K562 (cell line): ENCODE results near the gene PRR5. TPM values are rescaled to one million over a fixed set of nuclear protein-coding genes. Genes with fewer than 3 reads are reported as not detected.
A peak's percentile ranks its signal among the peaks of the same experiment; 100 is the strongest.

Experiments used
- ARNT ChIP-seq, 2 experiments: fragments of 450-650 bp; IDR thresholded peaks; 2 replicates each; pipeline ENCODE4 v1.6.1; 2016; ENCODE audit warnings: mild to moderate bottlenecking in 1 of 2
- FOXP1 ChIP-seq: sonication (generic); formaldehyde crosslinking; IDR thresholded peaks from 2 replicates; pipeline ENCODE4 v1.8.0; 2022; ENCODE audit warnings: mild to moderate bottlenecking, missing genetic modification reagents
- GABPA ChIP-seq: fragments of 200-800 bp; sonication (Bioruptor generic); conservative IDR thresholded peaks from 2 replicates; pipeline ENCODE4 v1.6.1; 2016; ENCODE audit warnings: low read depth, missing genetic modification characterization, missing compliant biosample characterization
- GTF2E2 ChIP-seq: fragments of 200-800 bp; sonication (Bioruptor generic); IDR thresholded peaks from 2 replicates; pipeline ENCODE4 v1.6.1; 2016; ENCODE audit warnings: missing genetic modification characterization, missing compliant biosample characterization
- HDGF ChIP-seq: fragments of 450-650 bp; IDR thresholded peaks from 2 replicates; pipeline ENCODE4 v1.6.1; 2016
- MTA2 ChIP-seq: fragments of 450-650 bp; IDR thresholded peaks from 2 replicates; pipeline ENCODE4 v1.6.1; 2016; ENCODE audit warnings: low read depth
- SRF ChIP-seq, 2 experiments: fragments of 250-450, 450-650 bp in 1 of 2; sonication (Bioruptor Pico) in 1 of 2; sonication (generic) in 1 of 2; formaldehyde crosslinking; IDR thresholded peaks; 2 replicates each; pipeline versions ENCODE4 v1.5.0 to v1.5.1; 2020 to 2022; ENCODE audit warnings: mild to moderate bottlenecking in 1 of 2, missing genetic modification reagents in 1 of 2
- SUPT5H ChIP-seq: fragments of 450-650 bp; IDR thresholded peaks from 2 replicates; pipeline ENCODE4 v1.6.1; 2016
- TEAD1 ChIP-seq, 2 experiments: fragments of 450-650 bp in 1 of 2; sonication (generic) in 1 of 2; formaldehyde crosslinking; IDR thresholded peaks; 2 replicates each; pipeline versions ENCODE4 v1.4.0 to v1.8.0; 2020 to 2022; ENCODE audit warnings: mild to moderate bottlenecking in 2 of 2, missing genetic modification reagents in 1 of 2
- TEAD2 ChIP-seq: fragments of 450-650 bp; IDR thresholded peaks from 2 replicates; pipeline ENCODE4 v1.6.1; 2016; ENCODE audit warnings: missing genetic modification characterization, control low read depth, missing compliant biosample characterization
- TRIM24 ChIP-seq, 2 experiments: fragments of 450-650 bp; IDR thresholded peaks; 2 replicates each; pipeline ENCODE4 v1.6.1; 2016
- ZNF133 ChIP-seq: fragments of 250-450 bp; sonication (Bioruptor Pico); IDR thresholded peaks from 2 replicates; pipeline ENCODE4 v1.4.0; 2020; ENCODE audit warnings: mild to moderate bottlenecking
- ZNF57 ChIP-seq: fragments of 450-650 bp; formaldehyde crosslinking; IDR thresholded peaks from 2 replicates; pipeline ENCODE4 v1.4.0; 2020; ENCODE audit warnings: mild to moderate bottlenecking, moderate library complexity
- ZNF830 ChIP-seq: fragments of 250-450 bp; sonication (Bioruptor Pico); IDR thresholded peaks from 2 replicates; pipeline ENCODE4 v1.5.0; 2021; ENCODE audit warnings: mild to moderate bottlenecking
- polyA plus RNA-seq, 8 experiments: library from polyadenylated mRNA; depleted of rRNA in 4 of 8; stranded (reverse) in 5 of 8; unstranded in 3 of 8; fragments of >200 nt; fragmentation: Nextera tagmentation in 2 of 8; fragmentation: Illumina TruSeq in 1 of 8; extraction: Ambion mirVana in 2 of 8; extraction: Trizol in 1 of 8; gene quantifications; 2 replicates each; pipeline versions ENCODE4 v1.2.1 to v1.2.3, GENCODE V29; 2011 to 2014; ENCODE audit warnings: inconsistent platforms in 1 of 8, missing spikeins in 1 of 8
- total RNA-seq, 7 experiments: library from RNA; depleted of rRNA in 6 of 7; stranded (reverse); fragments of >200 nt in 6 of 7; fragmentation: Illumina TruSeq in 2 of 7; extraction: Trizol in 2 of 7; gene quantifications; 2 replicates each; pipeline versions ENCODE4 v1.2.1 to v1.2.3, GENCODE V29; 2011 to 2021; ENCODE audit warnings: low replicate concordance in 1 of 7
- TF ChIP-seq, protein P1 (sequence below): fragments of 450-650 bp; formaldehyde crosslinking; IDR thresholded peaks from 2 replicates; pipeline ENCODE4 v1.4.0; 2020; ENCODE audit warnings: mild to moderate bottlenecking, moderate library complexity
- TF ChIP-seq, protein P2 (sequence below): fragments of 200-800 bp; sonication (Bioruptor generic); IDR thresholded peaks from 2 replicates; pipeline ENCODE4 v1.6.1; 2017; ENCODE audit warnings: missing genetic modification characterization, missing compliant biosample characterization
- TF ChIP-seq, protein P3 (sequence below): fragments of 450-650 bp; IDR thresholded peaks from 2 replicates; pipeline ENCODE4 v1.7.1; 2018; ENCODE audit warnings: mild to moderate bottlenecking, low read depth; ENCODE audit not compliant: partially characterized antibody

The PRR5 gene
- total and polyA plus RNA-seq, 9 of the 15 experiments (the other 6 are each of a cell fraction or from before 2014, with no cell fraction given), result 0.13 to 21.0 (median 7.5) TPM

GRCh38 chr22:44684506-44685383 lies 17.3 kb upstream of the PRR5 start (continued):
- TF ChIP-seq SRF (CRISPR knock-in tag; IDR thresholded peaks at IDR 0.05), result peak in 1 of 2 experiments; percentile 31; a peak in 1 of 4 replicates
- no peak for TF ChIP-seq TEAD2 (tag)
- TF ChIP-seq FOXP1 (CRISPR knock-in tag), result no peak
- TF ChIP-seq, protein P1, sequence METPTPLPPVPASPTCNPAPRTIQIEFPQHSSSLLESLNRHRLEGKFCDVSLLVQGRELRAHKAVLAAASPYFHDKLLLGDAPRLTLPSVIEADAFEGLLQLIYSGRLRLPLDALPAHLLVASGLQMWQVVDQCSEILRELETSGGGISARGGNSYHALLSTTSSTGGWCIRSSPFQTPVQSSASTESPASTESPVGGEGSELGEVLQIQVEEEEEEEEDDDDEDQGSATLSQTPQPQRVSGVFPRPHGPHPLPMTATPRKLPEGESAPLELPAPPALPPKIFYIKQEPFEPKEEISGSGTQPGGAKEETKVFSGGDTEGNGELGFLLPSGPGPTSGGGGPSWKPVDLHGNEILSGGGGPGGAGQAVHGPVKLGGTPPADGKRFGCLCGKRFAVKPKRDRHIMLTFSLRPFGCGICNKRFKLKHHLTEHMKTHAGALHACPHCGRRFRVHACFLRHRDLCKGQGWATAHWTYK, result no peak
- TF ChIP-seq, protein P2, sequence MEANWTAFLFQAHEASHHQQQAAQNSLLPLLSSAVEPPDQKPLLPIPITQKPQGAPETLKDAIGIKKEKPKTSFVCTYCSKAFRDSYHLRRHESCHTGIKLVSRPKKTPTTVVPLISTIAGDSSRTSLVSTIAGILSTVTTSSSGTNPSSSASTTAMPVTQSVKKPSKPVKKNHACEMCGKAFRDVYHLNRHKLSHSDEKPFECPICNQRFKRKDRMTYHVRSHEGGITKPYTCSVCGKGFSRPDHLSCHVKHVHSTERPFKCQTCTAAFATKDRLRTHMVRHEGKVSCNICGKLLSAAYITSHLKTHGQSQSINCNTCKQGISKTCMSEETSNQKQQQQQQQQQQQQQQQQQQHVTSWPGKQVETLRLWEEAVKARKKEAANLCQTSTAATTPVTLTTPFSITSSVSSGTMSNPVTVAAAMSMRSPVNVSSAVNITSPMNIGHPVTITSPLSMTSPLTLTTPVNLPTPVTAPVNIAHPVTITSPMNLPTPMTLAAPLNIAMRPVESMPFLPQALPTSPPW (CRISPR knock-in tag), result no peak
- 0 out of 2 replicates have a peak, but pooled peaks have one; percentile 13 for TF ChIP-seq SUPT5H
- 0 out of 2 replicates have a peak, but pooled peaks have one; percentile 19 for TF ChIP-seq GABPA
- no peak for TF ChIP-seq ZNF830 (CRISPR knock-in tag)
- no peak for TF ChIP-seq GTF2E2
- no peak for TF ChIP-seq TRIM24 (IDR thresholded peaks at IDR 0.05)
- TF ChIP-seq ARNT (IDR thresholded peaks at IDR 0.05), result no peak
- TF ChIP-seq ZNF57 (CRISPR knock-in tag), result no peak
- TF ChIP-seq MTA2, result no peak
- peak; percentile 51; the same call in 1 of the 2 replicates for TF ChIP-seq HDGF
- TF ChIP-seq, protein P3, sequence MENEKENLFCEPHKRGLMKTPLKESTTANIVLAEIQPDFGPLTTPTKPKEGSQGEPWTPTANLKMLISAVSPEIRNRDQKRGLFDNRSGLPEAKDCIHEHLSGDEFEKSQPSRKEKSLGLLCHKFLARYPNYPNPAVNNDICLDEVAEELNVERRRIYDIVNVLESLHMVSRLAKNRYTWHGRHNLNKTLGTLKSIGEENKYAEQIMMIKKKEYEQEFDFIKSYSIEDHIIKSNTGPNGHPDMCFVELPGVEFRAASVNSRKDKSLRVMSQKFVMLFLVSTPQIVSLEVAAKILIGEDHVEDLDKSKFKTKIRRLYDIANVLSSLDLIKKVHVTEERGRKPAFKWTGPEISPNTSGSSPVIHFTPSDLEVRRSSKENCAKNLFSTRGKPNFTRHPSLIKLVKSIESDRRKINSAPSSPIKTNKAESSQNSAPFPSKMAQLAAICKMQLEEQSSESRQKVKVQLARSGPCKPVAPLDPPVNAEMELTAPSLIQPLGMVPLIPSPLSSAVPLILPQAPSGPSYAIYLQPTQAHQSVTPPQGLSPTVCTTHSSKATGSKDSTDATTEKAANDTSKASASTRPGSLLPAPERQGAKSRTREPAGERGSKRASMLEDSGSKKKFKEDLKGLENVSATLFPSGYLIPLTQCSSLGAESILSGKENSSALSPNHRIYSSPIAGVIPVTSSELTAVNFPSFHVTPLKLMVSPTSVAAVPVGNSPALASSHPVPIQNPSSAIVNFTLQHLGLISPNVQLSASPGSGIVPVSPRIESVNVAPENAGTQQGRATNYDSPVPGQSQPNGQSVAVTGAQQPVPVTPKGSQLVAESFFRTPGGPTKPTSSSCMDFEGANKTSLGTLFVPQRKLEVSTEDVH, result no peak
- no peak for TF ChIP-seq ZNF133
- TF ChIP-seq TEAD1 (CRISPR knock-in tag; IDR thresholded peaks at IDR 0.05), result 0 out of 4 replicates have a peak, but pooled peaks of 1 of the 2 experiments have one; percentile 52
